ENCODE results near the gene LAD1.

Gene LAD1

DNA sequence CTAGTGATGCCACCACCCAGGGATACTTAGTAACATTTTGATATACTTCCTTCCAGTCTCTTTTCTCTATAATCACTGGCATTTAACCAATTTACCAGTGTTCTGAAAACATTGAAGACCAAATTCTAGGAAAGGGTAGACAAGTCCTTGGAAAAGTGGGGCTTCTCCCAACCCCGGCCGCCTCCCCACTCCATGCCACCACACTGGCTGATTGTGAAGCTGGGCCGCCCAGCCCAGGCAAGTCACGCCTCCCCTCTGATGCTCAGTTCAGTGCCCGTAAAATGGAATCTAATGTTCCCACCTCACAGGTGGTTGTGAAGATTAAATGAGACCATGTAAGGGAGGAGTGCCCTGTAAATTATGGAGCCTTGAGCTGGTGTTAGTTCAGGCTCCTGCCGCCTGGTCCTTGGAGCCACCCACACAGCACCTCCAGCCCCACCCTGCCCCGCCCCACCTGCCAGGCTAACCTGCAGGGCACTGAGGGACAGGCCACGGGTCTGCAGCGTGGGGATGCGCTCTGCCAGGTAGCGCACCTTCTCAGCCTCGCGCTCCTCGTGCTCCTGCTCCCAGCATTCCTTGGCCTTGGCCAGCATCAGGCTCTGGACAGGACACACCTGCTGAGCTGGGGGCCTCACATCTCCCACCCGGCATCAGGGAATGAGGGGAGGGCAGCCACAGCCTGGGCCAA lies 15.1 kb upstream of the LAD1 start:
- no peak for FAIRE-seq

DNA sequence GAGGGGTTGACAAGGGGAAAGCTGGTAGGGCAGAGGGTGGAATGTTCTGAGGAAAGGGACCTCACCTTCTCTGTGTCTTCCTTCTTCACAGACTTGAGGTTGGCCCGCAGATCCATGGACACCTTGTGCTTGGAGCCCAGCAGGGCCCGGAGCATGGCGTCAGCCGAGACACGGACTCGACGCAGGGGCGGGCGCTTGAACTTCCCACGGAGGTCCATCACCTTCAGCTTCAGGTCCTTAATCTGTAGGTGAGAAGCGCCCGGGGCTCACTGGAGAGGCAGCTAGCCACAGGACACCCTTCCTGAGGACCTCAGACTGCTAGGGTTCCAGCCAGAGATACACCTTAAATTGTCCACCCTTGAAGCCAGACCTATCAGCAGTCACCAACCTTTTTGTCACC lies 12.2 kb upstream of the LAD1 start:
- FAIRE-seq = no peak

DNA sequence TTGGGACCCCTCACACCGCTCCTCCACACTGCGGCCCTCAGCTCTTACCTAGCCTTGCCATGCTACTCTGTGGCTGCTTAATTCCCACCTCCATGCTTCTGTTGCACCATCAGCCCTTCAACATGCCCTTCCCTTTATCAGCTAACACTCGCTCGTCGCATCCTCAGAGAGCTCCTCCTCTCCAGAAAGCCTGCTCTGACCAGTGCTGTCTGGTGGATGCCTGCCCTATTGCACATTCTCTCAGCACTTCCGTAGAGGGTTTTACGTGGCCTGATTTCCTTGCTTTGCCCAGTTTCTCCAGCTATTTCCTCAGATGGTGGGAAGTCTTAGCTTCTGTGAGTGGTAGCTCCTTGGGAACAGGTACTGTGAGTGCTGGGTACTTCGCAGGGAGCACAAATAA lies 10.3 kb upstream of the LAD1 start:
- FAIRE-seq = no peak

DNA sequence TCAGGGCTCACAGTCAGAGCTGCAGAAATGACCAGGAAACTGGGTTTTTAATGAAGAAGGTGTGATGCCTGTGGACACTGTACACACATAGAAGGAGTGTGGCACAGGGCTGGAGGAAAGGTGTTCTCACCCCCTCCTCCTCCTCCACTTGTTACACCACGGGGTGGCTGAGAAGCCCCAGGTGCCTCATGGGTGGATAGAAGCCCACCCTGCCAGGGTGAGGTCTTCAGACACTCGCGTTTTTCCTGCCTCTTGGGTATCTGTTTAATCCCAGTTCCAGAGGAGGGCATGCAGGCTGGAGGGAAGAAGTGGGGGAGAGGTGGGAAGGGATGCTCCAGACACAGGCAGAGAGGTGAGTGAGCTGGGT lies 9.7 kb upstream of the LAD1 start:
- FAIRE-seq = no peak

DNA sequence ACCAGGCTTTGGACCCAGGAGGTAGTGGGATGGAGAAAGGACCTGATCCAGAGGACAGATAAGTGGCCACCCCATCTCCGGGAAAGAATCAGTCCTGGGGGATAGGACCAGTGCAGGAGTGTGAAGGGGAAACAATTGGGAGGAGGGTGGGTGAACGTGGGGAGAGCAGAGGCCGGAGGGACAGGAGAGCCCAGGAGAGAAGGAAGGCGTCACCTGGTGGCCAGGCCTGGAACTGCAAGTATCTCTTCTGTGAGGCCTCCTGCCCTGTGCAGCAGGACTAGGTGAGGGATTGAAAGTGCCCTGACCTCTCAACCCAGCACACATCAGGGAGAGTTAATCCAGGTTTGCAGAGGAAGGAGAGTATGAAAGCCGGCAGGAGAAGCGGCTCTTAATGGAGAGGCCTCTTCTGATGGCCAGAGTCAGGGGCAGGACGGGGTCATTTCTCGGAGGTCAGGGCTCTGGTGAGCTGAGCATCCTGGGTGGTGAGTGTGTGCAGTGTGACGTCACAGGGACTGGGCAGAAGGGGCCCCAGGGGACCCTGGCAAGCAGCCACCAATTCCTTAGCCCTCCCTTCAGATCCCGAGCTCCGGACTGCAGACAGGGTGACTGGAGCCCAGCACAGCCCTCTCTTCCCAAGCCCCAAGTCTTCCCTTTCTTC lies 9.2 kb upstream of the LAD1 start:
- FAIRE-seq = no peak

DNA sequence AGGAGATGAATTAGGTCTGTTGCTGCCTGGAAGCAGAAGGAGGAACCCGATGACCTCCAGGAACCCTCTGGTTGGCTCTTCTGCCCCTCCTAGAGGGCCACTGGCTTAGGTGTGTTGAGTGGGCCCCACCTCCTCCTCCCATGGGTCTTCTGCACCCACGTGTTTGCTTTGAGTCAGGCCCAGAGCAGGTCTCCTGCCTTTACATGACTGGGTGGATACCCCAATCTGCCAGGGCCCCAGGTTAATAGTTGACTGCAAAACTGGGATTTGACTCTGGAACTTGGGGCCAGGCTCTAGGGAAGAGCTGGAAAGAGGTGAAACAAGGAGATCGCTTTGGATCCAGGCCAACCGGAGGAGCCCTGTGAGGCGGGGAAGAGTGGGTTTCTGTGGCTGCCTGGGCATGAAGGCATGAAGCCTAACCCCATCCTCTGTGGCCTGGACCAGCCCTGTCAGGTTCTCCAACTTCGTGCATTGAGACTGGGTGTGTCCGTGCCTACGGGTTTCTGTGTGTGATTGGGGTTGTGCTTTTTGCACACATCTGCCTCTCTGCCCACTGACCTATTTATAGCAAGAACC lies 7.8 kb upstream of the LAD1 start:
- FAIRE-seq = no peak

DNA sequence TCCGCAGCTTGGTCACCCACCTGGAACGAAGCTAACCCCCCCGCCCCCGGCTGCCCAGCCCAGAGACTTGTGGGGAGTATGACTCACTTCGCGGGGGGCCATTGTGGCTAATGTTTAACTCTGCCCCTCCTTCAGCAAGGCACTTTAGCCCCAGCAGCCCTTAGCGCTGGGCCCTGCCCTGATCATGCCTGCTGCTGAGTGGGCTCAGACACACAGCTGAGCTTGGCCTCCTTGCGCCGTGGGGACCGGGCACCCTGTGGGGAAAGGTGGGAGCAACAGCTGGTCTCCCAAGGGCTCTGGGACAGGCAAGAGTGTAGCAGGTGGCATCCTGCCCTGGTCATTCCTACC lies 6.3 kb upstream of the LAD1 start:
- FAIRE-seq = no peak

DNA sequence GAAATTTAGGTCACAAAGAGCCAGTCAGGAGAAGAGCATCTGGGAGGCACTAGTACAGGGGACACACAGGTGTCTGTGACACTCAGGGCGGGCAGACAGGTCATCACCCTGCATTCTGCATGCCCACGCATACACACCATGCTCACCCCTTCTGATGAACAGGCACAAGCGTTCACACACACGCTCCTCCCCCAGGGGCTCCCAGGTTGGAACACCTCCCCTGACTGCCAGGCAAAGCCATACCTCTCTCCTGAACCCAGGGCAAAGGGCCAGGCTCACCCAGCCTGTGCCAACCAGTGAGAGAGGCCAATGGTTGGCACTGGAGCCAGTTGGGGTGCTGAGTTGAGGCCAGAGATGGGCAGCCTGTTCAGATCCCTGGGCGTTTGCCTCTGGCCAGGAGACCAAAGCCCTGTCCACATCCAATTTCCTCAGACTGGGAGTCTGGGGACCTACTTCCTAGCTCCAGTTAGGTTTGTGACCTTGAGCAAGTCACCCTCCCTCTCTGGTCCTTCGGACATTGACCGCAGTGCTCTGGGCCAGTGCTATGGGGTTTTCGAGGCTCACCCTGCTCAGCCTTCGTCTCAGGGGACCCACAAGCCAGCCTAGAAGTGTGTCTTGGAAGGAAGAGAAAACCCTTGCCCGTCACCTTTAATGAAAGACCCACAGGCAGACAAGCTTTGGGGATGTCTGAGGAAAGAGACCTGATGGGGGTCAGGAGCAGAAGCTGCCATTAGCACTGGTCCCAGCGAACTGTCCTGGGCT lies 5.8 kb upstream of the LAD1 start:
- FAIRE-seq = no peak

DNA sequence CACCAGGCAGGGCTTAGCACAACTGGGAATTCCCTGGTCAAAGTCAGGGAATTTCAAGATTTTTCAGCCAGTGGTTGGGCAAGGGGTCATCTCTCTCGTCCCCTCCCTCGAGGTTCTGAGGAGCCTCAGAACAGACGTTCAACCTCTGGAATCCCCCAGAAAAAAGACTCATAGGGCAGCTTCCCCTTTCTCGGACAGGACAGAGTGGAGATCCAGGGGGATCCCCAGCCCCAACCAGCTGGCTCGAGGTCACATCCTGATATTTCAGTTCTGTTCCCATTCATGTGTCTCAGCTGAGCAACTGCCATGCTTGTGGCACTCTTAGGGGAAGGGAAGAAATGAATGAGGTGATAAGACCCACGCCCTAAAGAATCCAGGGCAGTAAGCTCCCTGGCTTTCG lies 4.9 kb upstream of the LAD1 start:
- FAIRE-seq = no peak

DNA sequence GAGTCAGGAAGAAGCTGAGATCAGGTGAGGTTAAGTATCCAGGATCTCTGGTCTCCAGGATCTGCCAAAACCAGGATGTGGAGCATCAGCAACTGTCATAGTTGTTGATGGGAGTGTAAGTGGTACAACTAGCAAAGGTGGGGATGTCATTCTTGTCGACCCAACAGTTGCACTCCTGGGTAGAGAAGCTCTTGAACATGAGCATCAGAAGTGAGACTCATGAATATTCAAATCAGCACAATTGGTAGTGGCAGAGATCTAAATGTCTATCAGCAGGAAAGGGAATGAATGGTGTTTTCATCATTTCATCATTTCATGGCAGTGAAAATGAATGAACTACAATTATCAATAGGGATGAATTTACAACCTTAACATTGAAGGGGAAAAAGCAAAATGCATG lies 4.2 kb upstream of the LAD1 start:
- FAIRE-seq = no peak

DNA sequence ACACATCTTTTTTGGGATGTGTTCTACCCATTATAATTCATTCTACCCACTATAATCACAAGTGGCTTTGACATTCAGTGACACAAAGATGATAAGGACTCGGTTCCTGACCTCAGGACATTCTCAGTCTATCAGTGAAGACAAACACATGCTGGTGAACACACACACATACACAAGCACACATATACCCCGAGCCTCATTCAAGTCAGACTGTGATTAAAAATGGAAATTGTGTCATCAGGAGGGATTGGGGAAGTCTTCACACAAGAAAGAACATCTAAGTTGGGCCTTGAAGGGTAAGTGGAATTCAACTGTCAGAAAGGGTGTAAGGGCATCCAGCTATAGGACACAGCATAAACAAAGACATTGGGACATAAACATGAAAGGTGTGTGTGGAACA lies 2.6 kb upstream of the LAD1 start:
- no peak for FAIRE-seq

DNA sequence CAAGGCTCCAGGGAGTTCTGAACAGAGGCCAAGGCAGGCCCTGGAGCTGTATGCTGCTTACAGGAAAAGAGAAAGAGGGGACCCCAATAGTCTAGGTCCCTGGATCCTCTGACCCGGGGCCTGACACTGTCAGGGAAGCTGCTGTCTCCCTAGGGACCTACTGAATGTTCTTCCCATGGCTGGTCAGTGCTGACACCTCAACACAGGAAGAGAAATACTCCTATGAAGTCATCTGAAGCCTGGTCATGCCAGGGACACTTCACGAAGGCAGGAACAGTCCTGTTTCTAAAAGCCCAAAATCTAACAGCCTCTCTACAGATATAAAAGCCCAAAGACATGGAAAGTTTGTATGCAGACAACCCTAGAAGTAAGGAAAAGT lies 1.7 kb upstream of the LAD1 start:
- FAIRE-seq = no peak

DNA sequence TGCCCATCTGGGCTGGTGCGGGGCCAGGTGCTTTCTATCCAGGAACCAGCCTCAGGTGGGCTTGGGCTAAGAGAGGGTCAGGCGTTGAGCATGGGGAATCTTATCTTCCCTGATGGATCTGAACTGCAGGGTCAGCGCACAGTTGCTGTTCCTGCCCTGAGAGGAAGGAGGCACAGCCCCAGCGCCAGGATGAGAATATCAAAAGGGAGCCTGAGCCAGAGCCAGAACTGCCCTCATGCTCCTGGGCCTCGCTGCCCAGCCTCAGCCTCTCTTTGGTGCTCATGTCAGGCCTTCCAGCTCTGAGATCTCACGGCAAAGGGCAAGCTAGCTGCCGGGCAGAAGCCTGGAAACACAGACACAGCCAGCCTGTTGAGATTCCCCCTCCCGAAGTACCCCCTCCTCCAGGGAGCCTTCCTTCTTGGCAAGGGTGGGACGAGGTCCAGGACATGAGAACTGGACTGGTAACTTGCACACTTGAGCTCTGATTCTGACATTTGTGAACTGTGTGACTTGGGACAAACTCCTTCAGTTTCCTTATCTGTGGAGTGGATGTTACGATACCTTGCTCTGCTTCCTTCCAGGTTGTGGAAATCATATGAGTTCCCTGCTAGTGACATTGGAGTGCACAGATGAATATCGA lies 1.2 kb upstream of the LAD1 start:
- no peak for FAIRE-seq

DNA sequence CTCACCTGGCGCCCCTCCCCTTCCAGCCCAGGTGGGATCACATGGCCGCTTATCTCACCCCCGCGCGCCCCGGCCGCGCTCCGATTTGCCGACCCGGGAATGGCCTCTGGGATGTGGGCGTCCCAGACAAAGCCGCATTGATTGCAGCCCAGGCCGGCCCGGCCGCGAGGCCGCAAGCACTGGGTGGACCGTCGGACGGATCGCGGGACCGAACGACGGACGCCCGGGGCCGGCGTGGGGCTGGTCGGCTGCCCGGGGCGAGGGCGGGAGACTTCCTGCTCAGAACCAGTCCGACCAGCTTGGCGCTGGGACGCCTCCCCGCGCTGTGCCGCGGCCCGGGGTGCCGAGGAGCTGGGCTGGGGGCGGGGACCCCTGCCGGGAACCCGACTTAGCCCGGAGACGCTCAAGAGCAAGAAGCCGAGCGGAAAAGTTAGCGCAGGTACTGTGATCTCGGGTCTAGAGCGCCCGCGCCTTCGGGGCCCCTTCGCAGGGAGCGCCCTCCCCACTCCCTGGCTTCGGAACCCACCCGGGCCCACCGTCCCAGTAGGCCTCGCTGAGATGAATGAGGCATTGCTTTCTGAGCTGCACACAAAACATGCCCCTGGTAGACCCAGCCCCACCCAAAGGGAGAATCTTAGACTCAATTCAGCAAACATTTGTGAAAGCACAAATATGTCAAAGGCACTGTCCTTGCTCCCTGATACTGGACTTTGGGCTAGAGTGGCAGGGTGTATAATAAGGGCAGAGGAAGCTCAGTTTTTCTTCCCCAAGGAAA lies 415 bp upstream of the LAD1 start:
- FAIRE-seq = no peak

DNA sequence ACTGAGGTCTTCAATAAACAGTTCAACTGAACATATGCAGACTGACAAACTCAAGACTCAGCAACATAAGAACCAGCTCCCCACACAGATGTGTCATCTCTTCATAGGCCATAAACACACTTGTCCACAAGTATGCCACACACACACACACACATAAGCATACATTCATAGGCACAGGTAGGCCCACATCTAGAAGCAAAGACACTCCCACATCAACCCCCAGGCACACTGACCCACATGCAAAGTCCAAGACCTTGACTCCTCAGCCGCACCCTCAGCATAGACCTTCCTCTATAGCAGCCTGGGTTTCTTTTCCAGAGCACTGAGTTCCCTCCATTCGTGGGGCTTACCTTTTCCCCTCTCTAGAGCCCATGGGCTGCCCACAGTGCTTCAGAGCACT lies 1.4 kb downstream of the LAD1 start:
- no peak for FAIRE-seq

DNA sequence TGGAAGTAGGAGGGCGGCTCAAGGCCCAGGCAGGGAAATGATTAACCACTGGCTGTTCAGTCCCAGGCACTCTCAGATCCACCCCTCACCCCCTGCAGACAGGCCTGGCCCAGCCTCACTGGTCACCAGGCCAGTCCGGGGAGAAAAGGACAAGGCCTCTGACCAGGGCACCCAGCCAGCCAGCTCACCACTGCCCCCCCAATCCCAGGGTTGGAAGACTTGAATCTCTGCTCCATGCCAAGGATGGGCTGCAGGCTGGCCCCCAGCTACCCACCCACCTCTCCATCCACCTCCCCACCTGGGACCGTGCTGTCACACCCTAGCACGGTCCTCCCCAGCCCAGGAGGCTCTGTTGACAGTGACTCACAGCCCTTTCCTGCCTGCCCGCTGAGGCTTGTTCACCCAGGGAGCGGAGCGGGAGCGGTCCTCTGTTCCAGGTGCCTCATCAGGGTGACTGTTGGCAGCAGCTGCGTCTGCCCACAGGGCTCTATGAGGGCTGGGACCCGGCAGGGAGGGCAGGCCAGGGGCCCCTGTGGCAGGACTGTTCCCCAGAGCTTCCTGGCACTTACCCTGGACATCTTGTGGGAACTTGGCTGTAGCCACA lies 2.2 kb downstream of the LAD1 start:
- no peak for FAIRE-seq

DNA sequence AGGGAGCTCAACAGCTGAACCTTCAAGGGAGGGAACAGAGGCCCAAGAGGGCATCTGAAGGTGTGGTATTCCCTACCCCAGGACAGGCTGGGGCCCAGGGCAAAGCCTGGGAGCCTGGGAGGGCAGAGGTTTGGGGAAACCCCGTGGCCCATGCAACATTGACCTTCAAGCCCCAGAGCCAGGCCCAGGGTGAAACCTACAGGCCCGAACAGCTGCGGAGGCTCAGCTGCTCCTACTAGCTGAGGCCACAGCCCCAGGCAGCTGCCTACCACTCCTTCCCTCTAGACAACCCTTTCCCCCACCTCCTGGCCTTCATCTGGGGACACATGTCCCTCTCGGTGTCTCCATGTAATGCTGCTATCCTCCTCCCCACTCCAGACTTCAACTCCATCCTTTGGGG lies 3.2 kb downstream of the LAD1 start:
- FAIRE-seq = no peak

DNA sequence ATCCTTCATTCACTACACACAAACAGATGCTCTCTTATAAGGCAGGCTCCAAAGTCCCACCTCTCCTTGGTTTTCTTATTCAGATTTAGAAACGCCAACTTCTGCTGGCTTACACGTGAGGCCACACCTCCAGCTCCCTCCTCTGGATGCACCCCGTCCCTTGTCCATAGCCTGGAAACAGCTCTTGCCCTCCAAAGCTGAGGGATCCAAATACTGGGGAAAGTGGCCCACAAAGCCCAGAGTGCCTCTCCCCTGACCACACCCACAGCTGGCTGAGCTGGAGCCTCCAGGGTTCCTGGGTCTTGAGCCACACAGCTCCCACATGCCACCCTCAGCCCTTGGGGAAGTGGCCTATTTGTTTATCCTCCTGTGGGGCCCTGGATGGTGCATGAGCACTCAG lies 4.5 kb downstream of the LAD1 start:
- no peak for FAIRE-seq

DNA sequence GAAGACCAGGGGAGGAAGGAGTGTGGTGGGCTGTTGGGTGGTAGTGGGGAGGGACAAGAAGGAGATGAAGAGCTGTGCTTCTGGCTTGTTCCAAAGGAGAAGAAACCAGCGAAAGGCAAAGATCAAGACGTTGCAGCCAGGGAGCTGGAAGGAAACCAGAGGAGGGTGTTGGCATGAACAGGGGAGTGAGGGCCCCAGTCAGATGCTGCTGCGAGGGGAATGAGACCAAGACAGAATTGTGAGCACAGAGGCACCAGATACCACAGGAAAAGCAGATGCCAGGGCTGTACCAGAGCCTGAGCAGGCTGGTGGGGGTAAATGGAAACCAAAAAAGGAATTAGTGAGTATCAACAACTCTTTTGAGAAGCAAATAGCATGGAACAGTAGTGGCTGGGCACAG lies 6.0 kb downstream of the LAD1 start:
- FAIRE-seq = no peak

DNA sequence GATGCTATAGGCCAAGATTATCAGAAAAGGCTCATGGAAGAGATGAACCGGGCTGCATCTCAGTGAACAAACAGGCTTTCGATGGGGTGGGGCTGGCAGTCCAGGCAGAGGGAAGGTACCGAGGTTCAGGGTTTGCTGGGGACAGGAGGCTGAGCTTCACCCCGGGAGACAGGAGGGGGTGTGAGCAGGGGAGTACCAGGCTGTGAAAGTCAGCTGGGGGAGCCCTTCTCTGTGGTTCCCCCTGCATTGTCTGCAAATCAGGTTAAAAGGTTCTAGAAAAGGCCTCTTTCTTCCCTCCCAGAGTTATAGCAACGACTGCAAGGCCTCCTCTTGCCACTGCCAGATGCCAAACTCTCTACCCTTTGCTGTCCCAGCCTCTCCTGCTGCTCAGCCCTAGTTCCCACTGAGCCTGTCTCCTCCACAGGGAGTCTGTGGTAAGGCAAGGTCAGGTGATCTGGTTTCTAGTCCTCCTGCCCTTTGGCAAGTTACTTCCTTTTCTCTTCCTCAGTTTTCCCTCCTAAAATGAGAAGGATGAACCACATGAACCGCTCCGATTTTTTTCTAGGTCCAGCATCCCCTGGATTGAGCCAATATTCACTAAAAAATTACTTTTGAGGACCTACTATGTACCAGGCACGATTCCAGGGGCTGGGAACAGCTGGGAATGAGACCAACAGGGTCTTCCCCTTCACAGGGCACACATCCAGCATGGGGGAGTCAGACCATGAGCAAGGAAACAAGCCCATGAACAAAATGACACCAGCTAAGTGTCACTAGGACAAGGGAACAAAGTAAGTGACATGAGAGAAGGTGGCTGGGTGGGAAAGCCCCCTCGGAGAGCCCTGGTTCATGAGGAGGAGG lies 7.2 kb downstream of the LAD1 start:
- FAIRE-seq = no peak

DNA sequence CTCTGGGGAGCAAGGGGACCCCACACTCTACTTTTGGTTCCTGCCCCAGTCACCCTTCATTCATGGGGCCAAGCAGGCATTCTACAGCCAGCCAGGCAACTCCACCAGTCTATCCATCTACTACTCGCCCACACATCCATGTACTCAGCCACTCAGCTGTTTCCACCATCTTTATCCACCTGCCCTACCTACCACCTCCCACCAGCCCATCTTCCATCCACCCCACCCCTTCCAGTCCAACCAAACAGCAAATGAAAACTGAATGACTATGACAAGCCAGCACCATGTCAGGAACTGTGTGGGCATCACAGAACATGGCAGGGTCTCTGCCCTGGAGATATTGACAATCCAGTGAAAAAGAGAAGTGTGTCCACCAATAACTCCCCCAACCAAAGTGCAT lies 7.9 kb downstream of the LAD1 start:
- no peak for FAIRE-seq
